ENCODE measurements around the gene C5orf63. TPM values are rescaled to one million over a fixed set of nuclear protein-coding genes. Genes with fewer than 3 reads are reported as not detected.

The C5orf63 gene
- total and polyA plus RNA-seq, 2 of the 13 experiments (the other 11 are each of a cell fraction or from before 2014, with no cell fraction given) = 7.9 to 8.8 TPM

GRCh38 chr5:127022846-127023245 lies 50.5 kb downstream of the C5orf63 start (continued):
- TF ChIP-seq, protein P1, sequence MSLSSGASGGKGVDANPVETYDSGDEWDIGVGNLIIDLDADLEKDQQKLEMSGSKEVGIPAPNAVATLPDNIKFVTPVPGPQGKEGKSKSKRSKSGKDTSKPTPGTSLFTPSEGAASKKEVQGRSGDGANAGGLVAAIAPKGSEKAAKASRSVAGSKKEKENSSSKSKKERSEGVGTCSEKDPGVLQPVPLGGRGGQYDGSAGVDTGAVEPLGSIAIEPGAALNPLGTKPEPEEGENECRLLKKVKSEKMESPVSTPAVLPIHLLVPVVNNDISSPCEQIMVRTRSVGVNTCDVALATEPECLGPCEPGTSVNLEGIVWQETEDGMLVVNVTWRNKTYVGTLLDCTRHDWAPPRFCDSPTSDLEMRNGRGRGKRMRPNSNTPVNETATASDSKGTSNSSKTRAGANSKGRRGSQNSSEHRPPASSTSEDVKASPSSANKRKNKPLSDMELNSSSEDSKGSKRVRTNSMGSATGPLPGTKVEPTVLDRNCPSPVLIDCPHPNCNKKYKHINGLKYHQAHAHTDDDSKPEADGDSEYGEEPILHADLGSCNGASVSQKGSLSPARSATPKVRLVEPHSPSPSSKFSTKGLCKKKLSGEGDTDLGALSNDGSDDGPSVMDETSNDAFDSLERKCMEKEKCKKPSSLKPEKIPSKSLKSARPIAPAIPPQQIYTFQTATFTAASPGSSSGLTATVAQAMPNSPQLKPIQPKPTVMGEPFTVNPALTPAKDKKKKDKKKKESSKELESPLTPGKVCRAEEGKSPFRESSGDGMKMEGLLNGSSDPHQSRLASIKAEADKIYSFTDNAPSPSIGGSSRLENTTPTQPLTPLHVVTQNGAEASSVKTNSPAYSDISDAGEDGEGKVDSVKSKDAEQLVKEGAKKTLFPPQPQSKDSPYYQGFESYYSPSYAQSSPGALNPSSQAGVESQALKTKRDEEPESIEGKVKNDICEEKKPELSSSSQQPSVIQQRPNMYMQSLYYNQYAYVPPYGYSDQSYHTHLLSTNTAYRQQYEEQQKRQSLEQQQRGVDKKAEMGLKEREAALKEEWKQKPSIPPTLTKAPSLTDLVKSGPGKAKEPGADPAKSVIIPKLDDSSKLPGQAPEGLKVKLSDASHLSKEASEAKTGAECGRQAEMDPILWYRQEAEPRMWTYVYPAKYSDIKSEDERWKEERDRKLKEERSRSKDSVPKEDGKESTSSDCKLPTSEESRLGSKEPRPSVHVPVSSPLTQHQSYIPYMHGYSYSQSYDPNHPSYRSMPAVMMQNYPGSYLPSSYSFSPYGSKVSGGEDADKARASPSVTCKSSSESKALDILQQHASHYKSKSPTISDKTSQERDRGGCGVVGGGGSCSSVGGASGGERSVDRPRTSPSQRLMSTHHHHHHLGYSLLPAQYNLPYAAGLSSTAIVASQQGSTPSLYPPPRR (CRISPR knock-in tag; IDR thresholded peaks at IDR 0.05; ENCODE audit: borderline replicate concordance) = peak; percentile 63; the same call in 1 of the 2 replicates
- no peak for TF ChIP-seq ZBTB21 (CRISPR knock-in tag; IDR thresholded peaks at IDR 0.05)
- TF ChIP-seq HOXA7 (CRISPR knock-in tag; IDR thresholded peaks at IDR 0.05) = no peak
- TF ChIP-seq, protein P2, sequence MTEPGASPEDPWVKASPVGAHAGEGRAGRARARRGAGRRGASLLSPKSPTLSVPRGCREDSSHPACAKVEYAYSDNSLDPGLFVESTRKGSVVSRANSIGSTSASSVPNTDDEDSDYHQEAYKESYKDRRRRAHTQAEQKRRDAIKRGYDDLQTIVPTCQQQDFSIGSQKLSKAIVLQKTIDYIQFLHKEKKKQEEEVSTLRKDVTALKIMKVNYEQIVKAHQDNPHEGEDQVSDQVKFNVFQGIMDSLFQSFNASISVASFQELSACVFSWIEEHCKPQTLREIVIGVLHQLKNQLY (CRISPR knock-in tag; IDR thresholded peaks at IDR 0.05) = peak; percentile 83
- TF ChIP-seq MNT (IDR thresholded peaks at IDR 0.05) = peak; percentile 84
- peak; percentile 19; the same call in 1 of the 2 replicates for TF ChIP-seq KAT8 (CRISPR knock-in tag; IDR thresholded peaks at IDR 0.05)
- TF ChIP-seq AFF4 (CRISPR knock-in tag; IDR thresholded peaks at IDR 0.05) = no peak
